ENCODE measurements around the gene LGALS16. TPM values are rescaled to one million over a fixed set of nuclear protein-coding genes. Genes with fewer than 3 reads are reported as not detected.

The LGALS16 gene
- total and polyA plus RNA-seq, 4 experiments from 2014 or later, result not detected

DNA sequence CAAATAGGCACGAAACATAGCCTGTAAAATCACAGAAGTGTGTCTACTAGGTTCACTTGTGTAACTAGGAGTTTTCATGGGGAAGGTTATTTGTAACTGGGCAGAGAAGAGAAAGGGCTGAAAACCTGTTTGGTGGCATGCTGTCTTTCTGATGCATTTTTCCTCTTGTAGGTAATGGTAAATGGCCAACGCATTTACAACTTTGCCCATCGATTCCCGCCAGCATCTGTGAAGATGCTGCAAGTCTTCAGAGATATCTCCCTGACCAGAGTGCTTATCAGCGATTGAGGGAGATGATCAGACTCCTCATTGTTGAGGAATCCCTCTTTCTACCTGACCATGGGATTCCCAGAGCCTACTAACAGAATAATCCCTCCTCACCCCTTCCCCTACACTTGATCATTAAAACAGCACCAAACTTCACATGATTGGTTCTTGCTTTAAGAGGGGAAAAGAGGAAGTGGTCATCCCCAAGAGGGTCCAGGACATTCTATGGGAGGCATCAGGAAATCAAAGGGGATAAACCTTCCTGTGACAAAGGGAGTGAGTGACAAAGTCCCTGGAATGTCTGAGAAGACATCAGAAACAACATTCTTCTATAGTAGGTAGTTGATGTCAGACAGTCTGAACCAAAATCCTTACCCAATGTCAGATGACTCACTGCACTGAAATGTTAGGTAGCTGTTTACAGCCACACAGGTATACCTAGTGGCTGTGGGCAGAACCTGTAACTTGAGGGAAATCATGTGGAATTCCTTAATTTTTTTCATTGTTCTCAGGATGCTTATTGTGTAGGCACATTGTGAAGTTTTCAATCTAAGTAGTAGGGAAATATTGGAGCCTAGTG, 53.5 kb downstream of the LGALS16 start:
- H3K9me3 ChIP-seq (ENCODE audit: control insufficient read depth in 1 of 2, low read length in 2 of 2), result no peaks in the 10 kb centered on the region
- peaks cover 0 to 4% of the 10 kb centered on the region in 2 donors for H3K27me3 Mint-ChIP-seq
- intact Hi-C loops (cut with micrococcal nuclease), result no loop called here
- no peak overlapping the region for H3K4me3 ChIP-seq (ENCODE audit: low read length in 2 of 2)
- peaks cover 32% of the 10 kb centered on the region for H3K4me1 ChIP-seq (ENCODE audit: insufficient read depth, low read length)
- H3K27ac ChIP-seq (ENCODE audit: low read depth, low read length), result no peak overlapping the region
- H3K4me1 Mint-ChIP-seq, result peaks cover 26 to 49% (median 41%) of the 10 kb centered on the region in 4 donors
- H3K27me3 ChIP-seq (ENCODE audit: insufficient read depth, low read length), result no peaks in the 10 kb centered on the region
- POLR2A ChIA-PET (ENCODE audit: partially characterized antibody), result no interaction called here
- no peak overlapping the region for H3K27ac Mint-ChIP-seq
- H3K9me3 Mint-ChIP-seq, result peaks cover 0 to 5% (median 1%) of the 10 kb centered on the region in 8 donors
- peaks cover 0 to 6% of the 10 kb centered on the region in 2 donors for H3K36me3 Mint-ChIP-seq
- no peak for DNase-seq
- CTCF ChIA-PET (ENCODE audit: partially characterized antibody), result no interaction called here
- H3K36me3 ChIP-seq (ENCODE audit: insufficient read depth, low read length), result no peaks in the 10 kb centered on the region
- H3K4me3 Mint-ChIP-seq, result no peak overlapping the region

Other genes starting within 250 kb of the LGALS16 start
- gene ZFP36, start 249.1 kb upstream of the LGALS16 start, total RNA-seq, result 100 to 1,000 TPM; 151 to 152 TPM
- gene ZFP36, start 249.1 kb upstream of the LGALS16 start, polyA plus RNA-seq, result 100 to 1,000 TPM; 164 to 191 TPM
- gene PLEKHG2, start 243.2 kb upstream of the LGALS16 start, total RNA-seq, result 10 to 100 TPM; 12.1 to 17.0 TPM
- gene PLEKHG2, start 243.2 kb upstream of the LGALS16 start, polyA plus RNA-seq, result 1 to 10 TPM; 1.4 to 5.1 TPM
- 1,000 to 10,000 TPM; 4,061 to 4,227 TPM for gene RPS16, start 220.0 kb upstream of the LGALS16 start, total RNA-seq
- 1,000 to 10,000 TPM; 1,590 to 2,052 TPM for gene RPS16, start 220.0 kb upstream of the LGALS16 start, polyA plus RNA-seq
- gene SUPT5H, start 210.3 kb upstream of the LGALS16 start, total RNA-seq, result 100 to 1,000 TPM; 234 to 236 TPM
- gene SUPT5H, start 210.3 kb upstream of the LGALS16 start, polyA plus RNA-seq, result 100 to 1,000 TPM in 1 of 2 donors, 10 to 100 TPM in 1; 47.4 to 111 TPM
- 10 to 100 TPM; 47.2 to 49.6 TPM for gene TIMM50, start 175.1 kb upstream of the LGALS16 start, total RNA-seq
- gene TIMM50, start 175.1 kb upstream of the LGALS16 start, polyA plus RNA-seq, result 10 to 100 TPM; 39.1 to 50.4 TPM
- gene DLL3, start 157.0 kb upstream of the LGALS16 start, total RNA-seq, result under 1 TPM in 1 of 2 experiments, not detected in 1; 0.14 TPM
- gene DLL3, start 157.0 kb upstream of the LGALS16 start, polyA plus RNA-seq, result under 1 TPM; 0.16 to 0.19 TPM
- gene SELENOV, start 140.8 kb upstream of the LGALS16 start, total RNA-seq, result not detected
- gene SELENOV, start 140.8 kb upstream of the LGALS16 start, polyA plus RNA-seq, result not detected
- gene EID2B, start 123.1 kb upstream of the LGALS16 start, total RNA-seq, result 1 to 10 TPM; 7.7 to 8.8 TPM
- gene EID2B, start 123.1 kb upstream of the LGALS16 start, polyA plus RNA-seq, result 1 to 10 TPM; 6.1 to 7.8 TPM
- gene EID2, start 115.8 kb upstream of the LGALS16 start, total RNA-seq, result 10 to 100 TPM; 22.0 to 22.8 TPM
- gene EID2, start 115.8 kb upstream of the LGALS16 start, polyA plus RNA-seq, result 10 to 100 TPM; 22.1 to 34.9 TPM
- not detected for gene LGALS13, start 53.4 kb upstream of the LGALS16 start, total RNA-seq
- not detected for gene LGALS13, start 53.4 kb upstream of the LGALS16 start, polyA plus RNA-seq
- gene LGALS14, start 48.6 kb downstream of the LGALS16 start, total RNA-seq, result not detected
- 1 to 10 TPM in 1 of 2 donors, not detected in 1; 1.0 TPM for gene LGALS14, start 48.6 kb downstream of the LGALS16 start, polyA plus RNA-seq
- under 1 TPM; 0.58 to 0.96 TPM for gene CLC, start 82.1 kb downstream of the LGALS16 start, total RNA-seq
- under 1 TPM in 1 of 2 donors, not detected in 1; 0.93 TPM for gene CLC, start 82.1 kb downstream of the LGALS16 start, polyA plus RNA-seq
- not detected for gene LEUTX, start 122.9 kb downstream of the LGALS16 start, total RNA-seq
- gene LEUTX, start 122.9 kb downstream of the LGALS16 start, polyA plus RNA-seq, result not detected
- 10 to 100 TPM; 28.4 to 30.9 TPM for gene DYRK1B, start 178.2 kb downstream of the LGALS16 start, total RNA-seq
- 10 to 100 TPM in 1 of 2 donors, 1 to 10 TPM in 1; 7.0 to 15.0 TPM for gene DYRK1B, start 178.2 kb downstream of the LGALS16 start, polyA plus RNA-seq
- 100 to 1,000 TPM; 282 to 295 TPM for gene FBL, start 190.5 kb downstream of the LGALS16 start, total RNA-seq
- gene FBL, start 190.5 kb downstream of the LGALS16 start, polyA plus RNA-seq, result 100 to 1,000 TPM; 173 to 174 TPM